Activated B cell treated with CpG ODN at 0.5 μM for 24 hours (primary cell): Measurements from ENCODE around the gene PLS3. TPM values are rescaled to one million over a fixed set of nuclear protein-coding genes. Genes with fewer than 3 reads are reported as not detected.

Source experiments
- ATAC-seq: fragments of 200-7000 bp; cut with Tn5 transposase; one replicate; pipeline ENCODE4 v1.10.0; 2021; ENCODE audit warnings: low read depth, mild to moderate bottlenecking, moderate library complexity
- CTCF ChIA-PET: fragments of 350-600 bp; sonication (Branson Sonifier 250); formaldehyde crosslinking; loops from one replicate; lab custom pipeline; 2021; ENCODE audit warnings: antibody characterized with exemption; lab: Charles Lee
- POLR2A ChIA-PET: fragments of 350-600 bp; sonication (Branson Sonifier 250); formaldehyde crosslinking; loops from one replicate; lab custom pipeline; 2021; ENCODE audit warnings: antibody characterized with exemption; lab: Charles Lee
- DNase-seq: peaks from one replicate; pipeline ENCODE4 v3.0.0; 2022
- H3K27ac Mint-ChIP-seq: one replicate; pipeline ENCODE4 v1.8.0; 2020; ENCODE audit warnings: mixed read lengths
- H3K27me3 Mint-ChIP-seq: one replicate; pipeline ENCODE4 v1.8.0; 2021; ENCODE audit warnings: mixed read lengths
- H3K36me3 Mint-ChIP-seq: one replicate; pipeline ENCODE4 v1.8.0; 2021; ENCODE audit warnings: low read depth, mixed read lengths
- H3K4me1 Mint-ChIP-seq: one replicate; pipeline ENCODE4 v1.8.0; 2021; ENCODE audit warnings: mixed read lengths
- H3K4me3 Mint-ChIP-seq: one replicate; pipeline ENCODE4 v1.8.0; 2020; ENCODE audit warnings: mild to moderate bottlenecking, mixed read lengths
- H3K9me3 Mint-ChIP-seq: one replicate; pipeline ENCODE4 v1.8.0; 2020; ENCODE audit warnings: mixed read lengths
- intact Hi-C: fragments of 100-400 bp; cut with micrococcal nuclease; formaldehyde crosslinking; loops from one replicate; pipeline ENCODE4 v1.15.1; 2024
- total RNA-seq: library from RNA; stranded (reverse); gene quantifications from 2 replicates; pipeline ENCODE4 v1.2.3, GENCODE V29; 2022
- TF ChIP-seq, protein P1 (sequence below): fragments of 200-600 bp; IDR thresholded peaks from one replicate; pipeline ENCODE4 v1.8.0; 2022; ENCODE audit warnings: antibody characterized with exemption, mild to moderate bottlenecking

PLS3 gene
- total RNA-seq, 1 donor from 2014 or later = not detected

DNA sequence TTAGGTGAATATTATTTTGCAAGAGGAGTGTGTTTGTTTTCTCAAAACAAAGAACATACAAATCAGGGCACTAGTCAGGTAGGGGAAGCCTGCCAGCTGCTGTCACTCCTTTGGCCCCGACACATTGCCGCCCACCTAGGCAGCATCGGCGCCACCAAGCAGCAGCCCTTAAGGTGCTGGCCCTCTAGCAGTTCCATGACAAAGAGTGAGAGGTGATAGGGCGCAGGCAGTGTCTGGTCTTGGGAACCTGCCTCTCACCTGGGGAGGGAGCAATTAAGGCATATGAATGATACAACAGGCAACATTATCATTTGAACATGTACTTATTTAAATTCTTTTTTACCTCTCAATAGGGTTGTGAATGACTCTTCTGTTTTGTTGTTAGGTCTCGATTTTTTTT lies 135.1 kb downstream of the PLS3 start:
- H3K27ac Mint-ChIP-seq = no peak overlapping the region
- no peak for DNase-seq
- no peaks in the 10 kb centered on the region for H3K27me3 Mint-ChIP-seq
- TF ChIP-seq, protein P1, sequence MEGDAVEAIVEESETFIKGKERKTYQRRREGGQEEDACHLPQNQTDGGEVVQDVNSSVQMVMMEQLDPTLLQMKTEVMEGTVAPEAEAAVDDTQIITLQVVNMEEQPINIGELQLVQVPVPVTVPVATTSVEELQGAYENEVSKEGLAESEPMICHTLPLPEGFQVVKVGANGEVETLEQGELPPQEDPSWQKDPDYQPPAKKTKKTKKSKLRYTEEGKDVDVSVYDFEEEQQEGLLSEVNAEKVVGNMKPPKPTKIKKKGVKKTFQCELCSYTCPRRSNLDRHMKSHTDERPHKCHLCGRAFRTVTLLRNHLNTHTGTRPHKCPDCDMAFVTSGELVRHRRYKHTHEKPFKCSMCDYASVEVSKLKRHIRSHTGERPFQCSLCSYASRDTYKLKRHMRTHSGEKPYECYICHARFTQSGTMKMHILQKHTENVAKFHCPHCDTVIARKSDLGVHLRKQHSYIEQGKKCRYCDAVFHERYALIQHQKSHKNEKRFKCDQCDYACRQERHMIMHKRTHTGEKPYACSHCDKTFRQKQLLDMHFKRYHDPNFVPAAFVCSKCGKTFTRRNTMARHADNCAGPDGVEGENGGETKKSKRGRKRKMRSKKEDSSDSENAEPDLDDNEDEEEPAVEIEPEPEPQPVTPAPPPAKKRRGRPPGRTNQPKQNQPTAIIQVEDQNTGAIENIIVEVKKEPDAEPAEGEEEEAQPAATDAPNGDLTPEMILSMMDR = no peak
- no peaks in the 10 kb centered on the region for H3K4me1 Mint-ChIP-seq
- ChIA-PET CTCF (no interaction called here), POLR2A (no interaction called here)
- intact Hi-C loops = no loop called here
- H3K4me3 Mint-ChIP-seq = no peak overlapping the region
- no peak for ATAC-seq
- H3K9me3 Mint-ChIP-seq = no peaks in the 10 kb centered on the region
- H3K36me3 Mint-ChIP-seq = no peaks in the 10 kb centered on the region

DNA sequence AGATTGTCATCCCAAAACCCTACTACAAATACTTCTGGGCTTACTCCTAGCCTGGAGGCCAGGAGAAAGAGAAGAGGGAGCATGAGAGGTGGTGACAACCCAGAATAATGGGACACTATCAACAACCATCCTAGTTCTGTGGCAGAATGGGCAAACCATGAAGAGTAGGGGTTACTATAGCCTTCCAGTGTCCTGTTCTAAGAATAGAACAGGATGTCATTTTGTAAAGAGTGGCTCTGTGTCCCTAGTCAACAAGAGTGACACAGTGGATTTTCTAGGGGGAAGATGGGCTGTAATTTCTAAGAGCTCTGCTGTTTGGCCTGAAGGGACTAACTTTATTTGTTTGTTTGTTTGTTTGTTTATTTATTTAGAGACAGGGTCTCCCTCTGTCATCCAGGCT lies 136.0 kb downstream of the PLS3 start:
- TF ChIP-seq, protein P1 = no peak
- H3K36me3 Mint-ChIP-seq = no peaks in the 10 kb centered on the region
- ATAC-seq = no peak
- H3K4me1 Mint-ChIP-seq = no peaks in the 10 kb centered on the region
- no peak overlapping the region for H3K4me3 Mint-ChIP-seq
- intact Hi-C loops = no loop called here
- no peak for DNase-seq
- CTCF ChIA-PET = no interaction called here
- H3K9me3 Mint-ChIP-seq = no peaks in the 10 kb centered on the region
- no peak overlapping the region for H3K27ac Mint-ChIP-seq
- no peaks in the 10 kb centered on the region for H3K27me3 Mint-ChIP-seq
- POLR2A ChIA-PET = no interaction called here

DNA sequence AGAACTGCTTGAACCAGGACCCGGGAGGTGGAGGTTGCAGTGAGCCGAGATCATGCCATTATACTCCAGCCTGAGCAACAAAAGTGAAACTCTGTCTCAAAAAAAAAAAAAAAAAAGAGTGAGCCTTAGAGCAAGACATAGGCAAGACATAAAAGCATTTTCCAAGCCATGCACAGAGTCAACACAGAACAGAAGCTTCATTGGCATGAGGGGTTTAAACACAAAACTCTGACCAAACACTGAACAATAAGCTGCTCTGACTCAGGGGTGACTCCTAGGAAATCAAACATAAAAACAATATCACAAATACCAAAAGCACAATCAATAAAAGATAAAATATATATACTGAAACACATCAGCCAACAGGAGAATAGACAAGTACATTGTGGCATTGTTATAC lies 136.8 kb downstream of the PLS3 start:
- H3K27me3 Mint-ChIP-seq = no peaks in the 10 kb centered on the region
- intact Hi-C loops = no loop called here
- DNase-seq (no peak), ATAC-seq (no peak)
- no peak overlapping the region for H3K27ac Mint-ChIP-seq
- ChIA-PET CTCF (no interaction called here), POLR2A (no interaction called here)
- TF ChIP-seq, protein P1 = no peak
- no peaks in the 10 kb centered on the region for H3K4me1 Mint-ChIP-seq
- no peak overlapping the region for H3K4me3 Mint-ChIP-seq
- no peaks in the 10 kb centered on the region for H3K9me3 Mint-ChIP-seq
- H3K36me3 Mint-ChIP-seq = no peaks in the 10 kb centered on the region
